Kidney (tissue), 14 donors: ENCODE results near the gene TLX2. TPM values are rescaled to one million over a fixed set of nuclear protein-coding genes. Genes with fewer than 3 reads are reported as not detected.

Experiments used
- DNase-seq, 5 donors: peaks; one replicate each; pipeline ENCODE4 v3.0.0-alpha.2; 2013 to 2020
- FAIRE-seq: peaks from 2 replicates; lab custom pipeline; 2012; peaks lifted over from hg19 to GRCh38; lab: Jason Lieb, UNC
- H3K27ac ChIP-seq, 2 donors: one replicate each; pipeline ENCODE4 v1.7.0; 2013; ENCODE audit warnings: low read depth in 2 of 2, low read length in 2 of 2, inconsistent platforms in 1 of 2
- H3K27me3 ChIP-seq: one replicate; pipeline ENCODE4 v1.7.1; 2013; ENCODE audit warnings: low read length, inconsistent platforms; ENCODE audit not compliant: control insufficient read depth, insufficient read depth
- H3K36me3 ChIP-seq, 3 donors: one replicate each; pipeline versions ENCODE4 v1.7.0 to v1.7.1; 2013; ENCODE audit warnings: low read length in 3 of 3, control low read depth in 1 of 3, inconsistent platforms in 1 of 3; ENCODE audit not compliant: insufficient read depth in 3 of 3, control insufficient read depth in 2 of 3
- H3K4me1 ChIP-seq, 3 donors: one replicate each; pipeline versions ENCODE4 v1.7.0 to v1.7.1; 2013; ENCODE audit warnings: low read length in 3 of 3, inconsistent platforms in 1 of 3, low read depth in 1 of 3; ENCODE audit not compliant: control insufficient read depth in 2 of 3, insufficient read depth in 2 of 3
- H3K4me3 ChIP-seq, 3 donors: one replicate each; pipeline versions ENCODE4 v1.7.0 to v1.8.1; 2013; ENCODE audit warnings: low read length in 3 of 3, control low read depth in 1 of 3, inconsistent platforms in 1 of 3
- H3K9ac ChIP-seq, 3 donors: one replicate each; pipeline versions ENCODE4 v1.7.0 to v1.7.1; 2013; ENCODE audit warnings: low read length in 3 of 3, control low read depth in 1 of 3, inconsistent platforms in 1 of 3
- H3K9me3 ChIP-seq, 3 donors: one replicate each; pipeline versions ENCODE4 v1.7.0 to v1.7.1; 2013; ENCODE audit warnings: low read length in 3 of 3, control low read depth in 1 of 3, inconsistent platforms in 1 of 3; ENCODE audit not compliant: control insufficient read depth in 2 of 3, insufficient read depth in 1 of 3
- intact Hi-C: fragments of 100-400 bp; cut with DNase I; formaldehyde crosslinking; loops from one replicate; pipeline ENCODE4 v1.11.1; 2022
- polyA plus RNA-seq: library from polyadenylated mRNA; stranded (reverse); fragments of 350-450 nt; fragmentation: Illumina TruSeq; extraction: RNeasy Lipid Tissue Mini Kit (QIAGEN cat#74804); gene quantifications from one replicate; pipeline ENCODE4 v1.2.3, GENCODE V29; 2014; ENCODE audit warnings: low read depth, low replicate concordance; ENCODE audit not compliant: insufficient read depth
- total RNA-seq: library from RNA; stranded (reverse); fragmentation: NEBNext Ultra II Directional; extraction: Animal tissue kit (Norgen Biotek cat#: 25700); gene quantifications from one replicate; pipeline ENCODE4 v1.2.1, GENCODE V29; 2021
- TF ChIP-seq, protein P1 (sequence below): IDR thresholded peaks from 3 replicates; pipeline ENCODE4 v1.5.1; 2012; ENCODE audit warnings: mild to moderate bottlenecking, moderate library complexity, borderline replicate concordance; ENCODE audit not compliant: insufficient read depth; ENCODE audit errors: extremely low read depth
- donor health status: control.
- donor health status: control.
- donor health status: control.
- donor health status: control.
- donor health status: control.
- donor health status: DM: yes; HTN: yes; CAD: no.
- donor health status: Normal renal cell carcinoma (clear cell type).

Gene TLX2
- total and polyA plus RNA-seq, 2 donors from 2014 or later: not detected

DNA sequence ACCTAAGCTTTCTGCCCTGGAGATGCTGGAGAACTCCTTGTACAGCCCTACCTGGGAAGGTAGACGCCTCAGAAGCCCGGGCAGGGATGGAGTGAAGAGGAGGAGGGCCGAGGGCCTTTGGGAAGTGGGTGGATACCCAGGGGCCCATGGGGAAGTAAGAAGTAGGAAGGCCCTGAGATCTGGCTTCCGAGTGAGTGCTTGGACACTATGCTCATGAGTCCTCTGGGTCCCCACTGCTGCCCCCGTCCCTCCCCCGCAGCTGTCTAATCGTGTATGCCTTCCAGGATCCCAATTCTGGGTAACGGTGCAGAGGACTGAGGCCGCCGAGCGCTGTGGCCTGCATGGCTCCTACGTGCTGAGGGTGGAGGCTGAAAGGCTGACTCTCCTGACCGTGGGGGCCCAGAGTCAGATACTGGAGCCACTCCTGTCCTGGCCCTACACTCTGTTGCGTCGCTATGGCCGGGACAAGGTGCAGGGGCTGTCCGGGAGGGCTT, 41.4 kb downstream of the TLX2 start:
- Histone ChIP-seq H3K36me3 (no peaks in the 10 kb centered on the region), H3K9ac (no peak overlapping the region), H3K4me1 (peaks cover 0 to 3% (median 0%) of the 10 kb centered on the region in 3 donors), H3K9me3 (no peaks in the 10 kb centered on the region), H3K27ac (no peak overlapping the region), H3K4me3 (peak overlapping the region in 1 of 3 donors; percentile 84), H3K27me3 (no peaks in the 10 kb centered on the region)
- intact Hi-C loops: no loop called here
- DNase-seq: peak in 2 of 5 donors; percentile 8 to 52
- TF ChIP-seq, protein P1, sequence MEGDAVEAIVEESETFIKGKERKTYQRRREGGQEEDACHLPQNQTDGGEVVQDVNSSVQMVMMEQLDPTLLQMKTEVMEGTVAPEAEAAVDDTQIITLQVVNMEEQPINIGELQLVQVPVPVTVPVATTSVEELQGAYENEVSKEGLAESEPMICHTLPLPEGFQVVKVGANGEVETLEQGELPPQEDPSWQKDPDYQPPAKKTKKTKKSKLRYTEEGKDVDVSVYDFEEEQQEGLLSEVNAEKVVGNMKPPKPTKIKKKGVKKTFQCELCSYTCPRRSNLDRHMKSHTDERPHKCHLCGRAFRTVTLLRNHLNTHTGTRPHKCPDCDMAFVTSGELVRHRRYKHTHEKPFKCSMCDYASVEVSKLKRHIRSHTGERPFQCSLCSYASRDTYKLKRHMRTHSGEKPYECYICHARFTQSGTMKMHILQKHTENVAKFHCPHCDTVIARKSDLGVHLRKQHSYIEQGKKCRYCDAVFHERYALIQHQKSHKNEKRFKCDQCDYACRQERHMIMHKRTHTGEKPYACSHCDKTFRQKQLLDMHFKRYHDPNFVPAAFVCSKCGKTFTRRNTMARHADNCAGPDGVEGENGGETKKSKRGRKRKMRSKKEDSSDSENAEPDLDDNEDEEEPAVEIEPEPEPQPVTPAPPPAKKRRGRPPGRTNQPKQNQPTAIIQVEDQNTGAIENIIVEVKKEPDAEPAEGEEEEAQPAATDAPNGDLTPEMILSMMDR: no peak
- FAIRE-seq: no peak

DNA sequence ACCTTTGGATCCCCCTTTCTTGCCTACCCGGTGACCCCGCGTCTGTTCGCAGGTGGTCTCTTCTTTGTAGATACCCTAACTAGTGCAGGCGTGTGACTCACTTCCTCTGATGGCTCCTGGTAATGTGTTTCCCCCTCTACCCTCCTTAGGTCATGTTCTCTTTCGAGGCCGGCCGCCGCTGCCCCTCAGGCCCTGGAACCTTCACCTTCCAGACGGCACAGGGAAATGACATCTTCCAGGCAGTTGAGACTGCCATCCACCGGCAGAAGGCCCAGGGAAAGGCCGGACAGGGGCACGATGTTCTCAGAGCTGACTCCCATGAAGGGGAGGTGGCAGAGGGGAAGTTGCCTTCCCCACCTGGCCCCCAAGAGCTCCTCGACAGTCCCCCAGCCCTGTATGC, 41.9 kb downstream of the TLX2 start:
- Histone ChIP-seq H3K27me3 (no peaks in the 10 kb centered on the region), H3K4me3 (no peak overlapping the region), H3K4me1 (peaks cover 0 to 3% (median 0%) of the 10 kb centered on the region in 3 donors), H3K9me3 (no peaks in the 10 kb centered on the region), H3K9ac (no peak overlapping the region), H3K27ac (no peak overlapping the region), H3K36me3 (no peaks in the 10 kb centered on the region)
- DNase-seq (no peak), FAIRE-seq (no peak)
- intact Hi-C loops: no loop called here
- TF ChIP-seq, protein P1: no peak

DNA sequence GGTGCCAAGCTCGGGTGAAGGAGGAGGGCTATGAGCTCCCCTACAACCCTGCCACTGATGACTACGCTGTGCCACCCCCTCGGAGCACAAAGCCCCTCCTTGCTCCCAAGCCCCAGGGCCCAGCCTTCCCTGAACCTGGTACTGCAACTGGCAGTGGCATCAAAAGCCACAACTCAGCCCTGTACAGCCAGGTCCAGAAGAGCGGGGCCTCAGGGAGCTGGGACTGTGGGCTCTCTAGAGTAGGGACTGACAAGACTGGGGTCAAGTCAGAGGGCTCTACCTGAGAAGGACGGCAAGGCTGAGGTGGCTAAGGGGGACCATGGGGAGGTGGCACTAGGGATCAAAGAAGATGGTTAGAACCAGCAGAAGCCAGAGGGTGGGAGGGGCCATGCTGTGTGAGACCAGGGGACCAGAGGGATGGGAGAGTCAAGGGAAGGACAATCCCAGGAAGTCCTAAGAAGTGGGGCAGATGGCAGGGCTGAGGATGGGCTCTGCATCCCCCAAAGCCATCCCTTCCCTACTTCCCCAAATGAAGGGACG, 42.7 kb downstream of the TLX2 start:
- Histone ChIP-seq H3K36me3 (no peaks in the 10 kb centered on the region), H3K9me3 (no peaks in the 10 kb centered on the region), H3K4me1 (peaks cover 0 to 3% (median 0%) of the 10 kb centered on the region in 3 donors), H3K27ac (no peak overlapping the region), H3K9ac (no peak overlapping the region), H3K4me3 (no peak overlapping the region), H3K27me3 (no peaks in the 10 kb centered on the region)
- TF ChIP-seq, protein P1: no peak
- intact Hi-C loops: no loop called here
- FAIRE-seq (no peak), DNase-seq (no peak)
